Measurements from ENCODE around the gene TMEM41B.

The TMEM41B gene

GRCh38 chr11:9231848-9232177 lies 82.6 kb downstream of the TMEM41B start (continued):
- TF ChIP-seq BACH2 (CRISPR knock-in tag; IDR thresholded peaks at IDR 0.05; ENCODE audit: borderline replicate concordance) (no peak), GLIS3 (CRISPR knock-in tag; IDR thresholded peaks at IDR 0.05) (no peak)

Data from SK-N-SH treated with all-trans-retinoic acid at 6 μM for 48 hours (cell line).